HEK293 (cell line): ENCODE results near the gene CLEC4E.

ENCODE experiments used
- CTCF ChIA-PET: fragments of 350-600 bp; formaldehyde crosslinking; extraction: SDS; loops from one replicate; lab custom pipeline; 2021; ENCODE audit warnings: antibody characterized with exemption; lab: Yijun Ruan, JAX
- POLR2A ChIA-PET: fragments of 300-600 bp; formaldehyde crosslinking; extraction: SDS; loops from one replicate; lab custom pipeline; 2020; ENCODE audit warnings: antibody characterized with exemption, inconsistent platforms; lab: Yijun Ruan, JAX
- H3K27ac ChIP-seq: fragments of 200-500 bp; sonication (Bioruptor generic); 2 replicates; pipeline ENCODE4 v1.5.1; 2014; ENCODE audit warnings: low read depth, low read length, control low read depth, inconsistent platforms; ENCODE audit errors: extremely low read depth
- H3K36me3 ChIP-seq, 2 experiments: fragments of 200-500 bp in 1 of 2; sonication (Bioruptor generic) in 1 of 2; 1 replicate in 1 of 2; 2 replicates in 1 of 2; pipeline ENCODE4 v1.5.1; 2014 to 2017; ENCODE audit warnings: inconsistent platforms in 2 of 2, low read length in 2 of 2; ENCODE audit not compliant: control insufficient read depth in 2 of 2, insufficient read depth in 1 of 2
- H3K4me1 ChIP-seq: fragments of 200-500 bp; sonication (Bioruptor generic); 2 replicates; pipeline ENCODE4 v1.5.1; 2014; ENCODE audit warnings: mild to moderate bottlenecking, low read length, inconsistent platforms; ENCODE audit not compliant: control insufficient read depth, insufficient read depth
- H3K4me3 ChIP-seq: 2 replicates; pipeline ENCODE4 v1.5.1; 2011; ENCODE audit warnings: low read depth, mild to moderate bottlenecking, control low read depth, low read length, moderate library complexity
- H3K9me3 ChIP-seq: fragments of 200-500 bp; sonication (Bioruptor generic); 2 replicates; pipeline ENCODE4 v1.5.1; 2014; ENCODE audit warnings: low read depth, low read length, inconsistent platforms; ENCODE audit not compliant: control insufficient read depth, insufficient read depth
- KLF7 ChIP-seq: fragments of 450-650 bp; formaldehyde crosslinking; IDR thresholded peaks from 2 replicates; pipeline ENCODE4 v1.5.1; 2016; ENCODE audit warnings: missing biosample characterization, missing genetic modification characterization, borderline replicate concordance
- KLF8 ChIP-seq: fragments of 450-650 bp; formaldehyde crosslinking; IDR thresholded peaks from 2 replicates; pipeline ENCODE4 v1.5.1; 2016; ENCODE audit warnings: missing biosample characterization, missing genetic modification characterization
- MEIS1 ChIP-seq: sonication (generic); formaldehyde crosslinking; IDR thresholded peaks from 2 replicates; pipeline ENCODE4 v1.8.1; 2022; ENCODE audit warnings: missing genetic modification reagents, mild to moderate bottlenecking, borderline replicate concordance
- OSR2 ChIP-seq: fragments of 450-650 bp; formaldehyde crosslinking; IDR thresholded peaks from 2 replicates; pipeline ENCODE4 v1.5.1; 2016; ENCODE audit warnings: missing biosample characterization, missing genetic modification characterization
- REST ChIP-seq: fragments of 450-650 bp; formaldehyde crosslinking; IDR thresholded peaks from 2 replicates; pipeline ENCODE4 v1.5.1; 2016; ENCODE audit warnings: missing biosample characterization, missing genetic modification characterization
- SCRT1 ChIP-seq: fragments of 450-650 bp; formaldehyde crosslinking; IDR thresholded peaks from 2 replicates; pipeline ENCODE4 v1.5.1; 2016; ENCODE audit warnings: missing biosample characterization, missing genetic modification characterization, borderline replicate concordance
- ZBTB1 ChIP-seq: fragments of 450-650 bp; formaldehyde crosslinking; IDR thresholded peaks from 2 replicates; pipeline ENCODE4 v1.5.1; 2016; ENCODE audit warnings: missing biosample characterization, missing genetic modification characterization
- ZBTB8A ChIP-seq: fragments of 450-650 bp; formaldehyde crosslinking; IDR thresholded peaks from 2 replicates; pipeline ENCODE4 v1.5.1; 2016; ENCODE audit warnings: missing biosample characterization, missing genetic modification characterization
- ZFP69B ChIP-seq: fragments of 450-650 bp; formaldehyde crosslinking; IDR thresholded peaks from 2 replicates; pipeline ENCODE4 v1.5.1; 2016; ENCODE audit warnings: missing biosample characterization, missing genetic modification characterization
- ZNF112 ChIP-seq: fragments of 450-650 bp; formaldehyde crosslinking; IDR thresholded peaks from 2 replicates; pipeline ENCODE4 v1.5.0; 2017; ENCODE audit warnings: missing biosample characterization, missing genetic modification characterization
- ZNF121 ChIP-seq: fragments of 450-650 bp; formaldehyde crosslinking; IDR thresholded peaks from 2 replicates; pipeline ENCODE4 v1.5.1; 2016; ENCODE audit warnings: missing biosample characterization, missing genetic modification characterization
- ZNF2 ChIP-seq: fragments of 450-650 bp; formaldehyde crosslinking; IDR thresholded peaks from 2 replicates; pipeline ENCODE4 v1.5.1; 2016; ENCODE audit warnings: missing biosample characterization, missing genetic modification characterization
- ZNF23 ChIP-seq: fragments of 450-650 bp; formaldehyde crosslinking; IDR thresholded peaks from 2 replicates; pipeline ENCODE4 v1.5.1; 2016; ENCODE audit warnings: missing biosample characterization, missing genetic modification characterization, borderline replicate concordance
- ZNF239 ChIP-seq: fragments of 450-650 bp; formaldehyde crosslinking; IDR thresholded peaks from 2 replicates; pipeline ENCODE4 v1.5.1; 2016; ENCODE audit warnings: missing biosample characterization, missing genetic modification characterization
- ZNF280C ChIP-seq: fragments of 450-650 bp; formaldehyde crosslinking; IDR thresholded peaks from 2 replicates; pipeline ENCODE4 v1.5.1; 2016; ENCODE audit warnings: missing biosample characterization, missing genetic modification characterization
- ZNF394 ChIP-seq: fragments of 450-650 bp; formaldehyde crosslinking; IDR thresholded peaks from 2 replicates; pipeline ENCODE4 v1.5.1; 2016; ENCODE audit warnings: missing biosample characterization, missing genetic modification characterization, mild to moderate bottlenecking, moderate library complexity, borderline replicate concordance
- ZNF48 ChIP-seq: fragments of 450-650 bp; formaldehyde crosslinking; IDR thresholded peaks from 2 replicates; pipeline ENCODE4 v1.5.1; 2016; ENCODE audit warnings: missing biosample characterization, missing genetic modification characterization
- ZNF558 ChIP-seq: fragments of 450-650 bp; formaldehyde crosslinking; IDR thresholded peaks from 2 replicates; pipeline ENCODE4 v1.5.1; 2016; ENCODE audit warnings: missing biosample characterization, missing genetic modification characterization
- ZNF560 ChIP-seq: fragments of 450-650 bp; formaldehyde crosslinking; IDR thresholded peaks from 2 replicates; pipeline ENCODE4 v1.5.1; 2017; ENCODE audit warnings: missing biosample characterization, missing genetic modification characterization, borderline replicate concordance
- ZNF621 ChIP-seq: fragments of 450-650 bp; formaldehyde crosslinking; IDR thresholded peaks from 2 replicates; pipeline ENCODE4 v1.5.1; 2017; ENCODE audit warnings: missing biosample characterization, missing genetic modification characterization
- ZNF658 ChIP-seq: fragments of 450-650 bp; formaldehyde crosslinking; IDR thresholded peaks from 2 replicates; pipeline ENCODE4; 2016; ENCODE audit warnings: missing biosample characterization, missing genetic modification characterization
- TF ChIP-seq, protein P1 (sequence below): fragments of 450-650 bp; IDR thresholded peaks from 2 replicates; pipeline ENCODE4 v1.5.1; 2018; ENCODE audit warnings: missing biosample characterization, missing genetic modification characterization

The CLEC4E gene

DNA sequence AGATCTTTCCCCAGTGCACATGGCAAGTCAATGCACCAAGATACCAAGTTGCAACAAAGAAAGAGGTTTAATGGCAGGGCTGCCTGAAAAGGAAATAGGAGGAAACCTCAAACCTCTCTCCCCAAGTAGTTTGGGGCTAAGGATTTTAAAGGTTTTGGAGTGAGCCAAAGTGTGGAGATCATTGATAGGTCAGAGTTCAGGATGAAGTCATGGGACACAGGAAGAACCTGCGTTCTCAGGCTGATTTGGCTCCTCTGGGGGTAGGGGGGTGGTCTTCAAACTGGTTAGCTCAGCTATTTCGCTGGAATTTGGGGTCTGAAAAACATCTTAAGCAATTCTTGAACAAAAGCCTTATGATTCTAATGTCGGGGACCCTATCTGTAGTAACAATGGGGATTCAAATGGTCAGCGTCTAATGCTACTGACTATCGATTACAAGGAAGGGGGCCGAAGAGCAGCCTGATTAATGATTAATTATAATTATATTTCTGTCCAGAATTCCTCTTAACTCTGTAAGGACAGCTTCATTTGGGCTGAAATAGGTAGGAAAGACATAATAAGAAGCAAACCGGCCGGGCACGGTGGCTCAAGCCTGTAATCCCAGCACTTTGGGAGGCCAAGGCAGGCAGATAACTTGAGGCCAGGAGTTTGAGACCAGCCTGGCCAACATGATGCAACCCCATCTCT lies 40.5 kb upstream of the CLEC4E start (continued):
- TF ChIP-seq, protein P1, sequence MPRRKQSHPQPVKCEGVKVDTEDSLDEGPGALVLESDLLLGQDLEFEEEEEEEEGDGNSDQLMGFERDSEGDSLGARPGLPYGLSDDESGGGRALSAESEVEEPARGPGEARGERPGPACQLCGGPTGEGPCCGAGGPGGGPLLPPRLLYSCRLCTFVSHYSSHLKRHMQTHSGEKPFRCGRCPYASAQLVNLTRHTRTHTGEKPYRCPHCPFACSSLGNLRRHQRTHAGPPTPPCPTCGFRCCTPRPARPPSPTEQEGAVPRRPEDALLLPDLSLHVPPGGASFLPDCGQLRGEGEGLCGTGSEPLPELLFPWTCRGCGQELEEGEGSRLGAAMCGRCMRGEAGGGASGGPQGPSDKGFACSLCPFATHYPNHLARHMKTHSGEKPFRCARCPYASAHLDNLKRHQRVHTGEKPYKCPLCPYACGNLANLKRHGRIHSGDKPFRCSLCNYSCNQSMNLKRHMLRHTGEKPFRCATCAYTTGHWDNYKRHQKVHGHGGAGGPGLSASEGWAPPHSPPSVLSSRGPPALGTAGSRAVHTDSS (tag by site-specific recombination) = no peak
- TF ChIP-seq MEIS1 (no peak), ZNF394 (tag by site-specific recombination) (no peak)

DNA sequence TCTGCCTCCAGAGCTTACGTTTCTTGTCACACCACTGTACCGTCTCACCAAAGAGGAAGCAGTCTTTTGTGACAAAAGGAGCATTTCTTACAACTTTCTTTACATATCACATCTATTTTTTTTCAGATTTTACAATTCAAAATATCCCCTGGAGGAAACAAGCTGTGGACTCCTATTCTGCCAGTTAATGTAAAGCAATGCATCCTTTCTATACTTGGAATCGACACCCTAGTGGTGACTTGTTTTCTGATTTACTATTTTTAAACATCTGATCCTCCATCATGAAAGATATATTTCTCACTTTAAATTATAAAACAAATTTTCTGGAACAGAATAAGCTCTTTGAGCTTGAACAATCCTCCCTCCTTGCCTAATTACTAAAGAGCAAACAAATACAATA lies 37.2 kb upstream of the CLEC4E start:
- H3K36me3 ChIP-seq = no peaks in the 10 kb centered on the region
- no peak for TF ChIP-seq ZNF23 (tag by site-specific recombination)
- TF ChIP-seq ZNF48 (tag by site-specific recombination) = no peak
- no peak for TF ChIP-seq ZNF239 (tag by site-specific recombination)
- no peak for TF ChIP-seq KLF7 (tag by site-specific recombination)
- TF ChIP-seq ZNF280C (tag by site-specific recombination) = no peak
- TF ChIP-seq REST (tag by site-specific recombination) = no peak
- TF ChIP-seq, all 188 proteins: peak for 0
- Histone ChIP-seq H3K4me1 (no peaks in the 10 kb centered on the region), H3K4me3 (no peak overlapping the region), H3K27ac (no peak overlapping the region), H3K9me3 (no peaks in the 10 kb centered on the region)
- ChIA-PET CTCF (interaction anchor here (0.7 to 1.2 kb wide), 5 partner anchors 32 to 472 kb away, joined by 3 read pairs; no protein-coding TSS in a partner anchor), POLR2A (no interaction called here)

DNA sequence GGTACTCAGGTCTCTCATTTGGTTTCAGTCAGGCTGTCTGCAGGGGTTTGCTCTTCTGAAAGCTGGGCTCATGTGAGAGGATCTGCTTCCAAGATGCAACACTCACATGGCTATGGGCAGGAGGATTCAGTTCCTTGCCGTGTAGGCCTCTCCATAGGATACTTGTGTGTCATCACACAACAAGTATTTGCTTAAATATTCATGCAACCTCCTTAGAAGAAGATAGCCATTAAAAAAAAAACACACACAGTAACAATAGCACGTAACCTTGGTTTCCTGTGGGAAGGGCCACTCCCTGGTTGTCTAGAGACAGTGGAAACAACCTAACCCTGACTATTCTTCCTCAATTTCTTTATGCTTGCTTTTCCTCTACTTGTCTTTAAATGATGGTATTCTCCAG lies 31.8 kb upstream of the CLEC4E start:
- CTCF ChIA-PET = interaction anchor here (1.4 kb wide), 1 partner anchor 106 kb away, joined by 4 read pairs; no protein-coding TSS in a partner anchor
- TF ChIP-seq ZNF112 (tag by site-specific recombination) = no peak
- no peak for TF ChIP-seq ZNF121 (tag by site-specific recombination)
- TF ChIP-seq ZNF658 (tag by site-specific recombination) = no peak
- no peak for TF ChIP-seq ZNF560 (tag by site-specific recombination)
- no peak for TF ChIP-seq ZNF280C (tag by site-specific recombination)
- TF ChIP-seq ZFP69B (tag by site-specific recombination) = no peak
- no peak for TF ChIP-seq SCRT1 (tag by site-specific recombination)
- no peak for TF ChIP-seq KLF8 (tag by site-specific recombination)
- no peak for TF ChIP-seq ZNF2 (tag by site-specific recombination)
- TF ChIP-seq ZBTB1 = no peak
- TF ChIP-seq ZNF621 (tag by site-specific recombination) = no peak
- no peak for TF ChIP-seq ZNF558 (tag by site-specific recombination)
- TF ChIP-seq ZBTB8A (tag by site-specific recombination) = no peak
- no peak for TF ChIP-seq OSR2 (tag by site-specific recombination)
- Histone ChIP-seq H3K36me3 (no peaks in the 10 kb centered on the region), H3K4me1 (no peaks in the 10 kb centered on the region), H3K4me3 (no peak overlapping the region), H3K9me3 (no peaks in the 10 kb centered on the region), H3K27ac (no peak overlapping the region)
- POLR2A ChIA-PET = no interaction called here
